Measurements from ENCODE around the gene ARHGEF35.
"Not testable (repeated sequence)": the region's sequence is repeated elsewhere in the genome, so short reads cannot be mapped to it uniquely, and the experiment has no call there.

The ARHGEF35 gene

DNA sequence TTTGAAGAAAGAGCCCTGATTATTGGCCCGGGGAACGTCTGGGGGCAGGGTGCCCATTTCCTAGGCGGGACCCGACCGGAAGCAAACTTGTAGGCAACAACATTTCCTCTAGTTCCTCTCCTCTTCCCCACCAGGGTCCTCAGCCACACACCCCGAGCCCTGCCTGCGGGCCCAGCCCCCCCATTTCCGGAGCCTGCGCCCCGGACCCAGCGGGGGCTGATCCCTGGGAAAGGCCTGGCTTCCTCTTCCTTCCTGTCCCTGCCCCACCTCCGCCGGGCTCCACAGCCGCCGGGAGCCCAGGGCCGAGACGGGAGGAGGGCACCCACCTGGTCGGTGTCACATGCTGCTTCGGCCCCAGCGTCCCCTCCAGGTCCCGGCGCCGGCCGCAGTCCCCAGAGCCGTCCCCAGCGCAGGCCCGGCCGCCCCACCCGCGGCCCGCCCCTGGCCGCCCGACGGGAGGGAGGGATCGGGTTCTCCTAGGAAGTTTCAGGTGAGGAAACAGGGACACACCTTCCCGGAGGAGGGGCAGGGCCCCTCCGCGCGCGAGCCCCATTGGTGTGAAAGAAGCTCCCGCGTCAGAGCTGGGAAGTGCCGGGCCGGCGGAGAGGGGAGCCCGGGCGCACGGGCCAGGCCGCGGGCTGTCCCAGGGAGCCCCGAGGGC, at the start of gene ARHGEF35:
ARHGEF35 (minus strand) TSS at position 622 of the 661 bp plus-strand sequence. CDS start 7,450 bp downstream, outside the sequence.
- not testable (repeated sequence) for DNase-seq (ENCODE audit: low read depth in 3 of 3)

- not testable (repeated sequence) for DNase-seq (ENCODE audit: low read depth in 3 of 3)
Observed at GRCh38 chr7:144245372-144245771, 49.7 kb upstream of the ARHGEF35 start.

DNA sequence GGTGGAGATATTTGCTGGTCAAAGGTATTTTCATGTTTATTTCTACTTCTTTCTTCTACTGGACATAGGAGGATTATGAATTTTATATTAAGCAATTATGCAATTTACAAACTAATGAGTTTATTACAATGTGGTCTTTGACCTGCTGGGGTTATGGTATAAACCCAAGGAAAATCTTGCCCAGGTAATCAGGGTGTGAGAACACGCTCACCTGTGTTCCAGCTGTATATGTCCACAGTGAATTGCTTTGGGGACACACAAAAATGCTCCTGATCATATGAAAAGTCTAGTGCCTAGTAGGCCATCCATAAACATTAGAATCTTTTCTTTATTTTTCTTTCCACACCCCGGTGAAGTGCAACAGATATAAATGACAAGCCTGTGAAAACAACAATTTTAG, 43.7 kb upstream of the ARHGEF35 start, which contains the start of gene OR2A42:
OR2A42 (minus strand) TSS at position 241 of the 400 bp plus-strand sequence. CDS start 6,762 bp downstream, outside the sequence.
- DNase-seq (ENCODE audit: low read depth in 3 of 3), result not testable (repeated sequence)

DNA sequence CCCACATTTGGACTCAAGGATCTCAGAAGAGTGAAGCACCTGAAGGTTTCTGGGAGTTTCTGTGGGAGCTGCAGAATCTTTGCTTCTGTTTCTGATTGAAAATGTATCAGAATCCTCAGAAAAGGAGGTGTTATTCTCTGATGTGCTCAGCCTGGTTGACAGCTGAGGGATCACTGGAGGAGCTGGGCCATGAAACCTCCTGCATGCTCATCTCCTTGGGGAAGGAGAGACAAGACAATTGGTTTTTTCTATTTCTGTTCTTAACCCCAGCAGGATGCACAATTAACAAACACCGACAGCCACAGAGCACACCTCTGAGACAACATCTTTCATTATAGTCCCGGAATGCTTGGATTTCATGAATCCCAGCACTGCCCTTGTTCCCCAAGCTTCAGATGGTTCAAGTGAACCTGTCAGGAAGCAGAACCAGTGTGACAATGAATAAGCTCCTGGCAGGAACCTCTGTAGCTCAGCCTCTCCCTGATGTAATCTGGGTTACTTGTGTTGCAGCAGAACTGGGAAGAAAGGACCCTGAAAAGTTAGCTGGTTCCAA, 43.0 kb upstream of the ARHGEF35 start:
- not testable (repeated sequence) for DNase-seq (ENCODE audit: low read depth in 3 of 3)

DNA sequence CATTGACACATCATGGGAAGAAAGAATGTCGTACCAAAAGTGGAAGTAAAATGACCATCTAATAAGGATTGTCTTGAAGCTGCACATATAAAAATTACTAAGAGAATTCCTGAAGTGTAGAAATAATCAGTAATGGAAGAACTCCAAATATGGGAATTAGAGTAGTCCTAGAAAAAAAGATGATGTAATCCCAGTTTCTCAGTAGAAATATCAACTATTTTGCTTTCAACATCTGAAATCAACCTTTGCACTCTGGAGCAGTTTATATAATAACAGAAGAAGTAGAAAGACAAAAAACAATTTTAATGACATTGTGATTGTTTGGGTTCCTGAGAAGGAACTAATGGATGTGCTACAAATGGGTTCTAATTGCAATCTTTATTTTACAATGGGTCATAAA, 37.4 kb upstream of the ARHGEF35 start:
- not testable (repeated sequence) for DNase-seq (ENCODE audit: low read depth in 3 of 3)

DNA sequence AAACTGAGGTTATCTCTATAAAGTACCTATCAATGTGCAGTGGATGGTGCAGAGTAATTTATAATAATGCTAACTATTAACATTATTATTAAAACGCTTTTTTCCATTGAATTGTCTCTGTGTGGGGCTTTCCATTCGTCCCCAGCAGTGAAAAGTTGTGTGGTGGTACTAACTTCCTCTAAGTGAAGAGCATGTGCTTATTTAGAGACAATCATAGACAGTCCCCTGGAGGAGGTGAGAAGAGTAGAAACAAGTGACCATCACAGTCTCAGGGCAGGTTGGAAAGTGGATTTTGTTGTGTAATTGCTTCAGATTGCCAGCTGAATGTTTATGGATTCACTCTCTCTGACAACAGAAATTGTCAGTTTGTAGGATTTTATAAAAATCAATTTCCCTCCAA, 35.4 kb upstream of the ARHGEF35 start:
- not testable (repeated sequence) for DNase-seq (ENCODE audit: low read depth in 3 of 3)

DNA sequence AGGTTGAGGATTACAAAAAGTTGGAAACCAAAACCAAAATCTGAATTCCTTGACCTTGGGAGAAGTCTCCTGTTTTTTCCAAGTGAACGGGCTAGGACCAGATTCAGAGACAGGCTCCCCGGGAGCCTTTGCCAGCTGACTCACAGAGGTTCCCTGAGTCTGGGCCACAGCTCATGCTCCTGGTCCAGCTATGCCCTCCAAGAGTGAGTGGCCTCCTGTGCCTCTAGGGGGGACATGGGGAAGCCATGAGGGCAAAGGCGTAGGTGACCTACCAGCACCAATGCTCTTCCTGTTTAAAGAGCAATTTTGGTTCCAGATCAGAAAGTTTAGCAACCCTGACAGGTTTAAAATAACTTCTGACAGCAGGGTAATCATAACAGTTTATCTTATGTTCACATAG, 33.2 kb upstream of the ARHGEF35 start:
- DNase-seq (ENCODE audit: low read depth in 3 of 3), result not testable (repeated sequence)

DNA sequence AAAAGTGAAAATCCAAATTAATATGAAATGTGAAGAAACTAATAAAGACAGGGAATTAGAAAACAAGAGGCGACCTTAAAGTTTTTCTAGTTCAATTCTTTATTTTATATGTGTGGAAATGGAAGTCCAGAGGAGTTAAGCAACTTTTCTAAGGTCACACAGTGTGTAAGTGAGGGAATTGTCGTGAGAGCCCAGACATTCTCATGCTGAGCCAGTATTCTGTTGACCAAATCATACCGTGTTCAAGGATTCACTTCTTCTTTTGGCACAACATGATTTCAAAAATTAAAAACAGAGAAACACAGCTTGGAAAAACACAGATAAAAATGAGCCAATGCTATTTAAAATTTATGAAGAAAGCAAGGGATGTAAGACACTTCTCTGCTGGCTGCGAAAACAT, 31.2 kb upstream of the ARHGEF35 start:
- DNase-seq (ENCODE audit: low read depth in 3 of 3), result not testable (repeated sequence)

DNA sequence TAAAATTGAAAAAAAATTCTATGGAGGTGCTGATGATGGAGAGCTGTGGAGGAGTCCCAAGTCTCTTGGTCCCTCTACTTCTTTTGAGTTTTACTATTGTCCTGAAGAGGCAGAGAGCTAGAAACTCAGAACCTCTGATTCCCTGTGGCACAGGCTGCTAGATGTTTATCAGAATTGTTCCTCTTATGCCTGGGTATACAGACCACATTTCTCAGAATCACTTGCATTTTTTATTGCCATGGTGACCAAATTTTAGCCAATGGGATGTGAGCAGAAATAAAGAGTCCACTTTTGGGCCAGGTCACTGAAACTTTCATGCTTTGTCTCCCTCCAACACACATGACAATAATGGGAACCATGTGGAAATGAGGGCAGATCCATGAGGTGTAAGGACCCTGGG, 28.0 kb upstream of the ARHGEF35 start:
- not testable (repeated sequence) for DNase-seq (ENCODE audit: low read depth in 3 of 3)

GRCh38 chr7:144220531-144220930, 24.9 kb upstream of the ARHGEF35 start:
- DNase-seq (ENCODE audit: low read depth in 3 of 3), result not testable (repeated sequence)

- not testable (repeated sequence) for DNase-seq (ENCODE audit: low read depth in 3 of 3)
Observed at GRCh38 chr7:144219149-144219548, 23.5 kb upstream of the ARHGEF35 start.

GRCh38 chr7:144218581-144218980, 22.9 kb upstream of the ARHGEF35 start:
- DNase-seq (ENCODE audit: low read depth in 3 of 3), result not testable (repeated sequence)

GRCh38 chr7:144217200-144217599, 21.6 kb upstream of the ARHGEF35 start:
- DNase-seq (ENCODE audit: low read depth in 3 of 3), result not testable (repeated sequence)

DNA sequence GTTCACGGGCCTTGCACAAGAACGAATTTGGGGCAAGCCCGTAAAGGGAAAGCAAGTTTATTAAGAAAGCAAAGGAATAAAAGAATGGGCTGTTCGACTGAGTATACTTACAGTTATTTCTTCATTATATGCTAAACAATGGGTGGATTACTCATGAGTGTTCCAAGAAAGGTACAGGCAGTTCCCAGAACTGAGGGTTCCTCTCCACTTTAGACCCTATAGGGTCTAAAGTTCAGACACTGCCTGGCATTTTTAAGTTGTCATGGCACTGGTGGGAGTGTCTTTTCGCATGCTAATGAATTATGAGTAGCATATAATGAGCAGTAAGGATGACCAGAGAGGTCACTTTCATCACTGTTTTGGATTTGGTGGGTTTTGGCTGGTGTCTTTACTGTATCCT, 9.7 kb upstream of the ARHGEF35 start:
- not testable (repeated sequence) for DNase-seq (ENCODE audit: low read depth in 3 of 3)

- not testable (repeated sequence) for DNase-seq (ENCODE audit: low read depth in 3 of 3)
Observed at GRCh38 chr7:144203086-144203485, 7.5 kb upstream of the ARHGEF35 start.

- not testable (repeated sequence) for DNase-seq (ENCODE audit: low read depth in 3 of 3)
Observed at GRCh38 chr7:144201978-144202377, 6.3 kb upstream of the ARHGEF35 start.

GRCh38 chr7:144198934-144199333, 3.3 kb upstream of the ARHGEF35 start:
- not testable (repeated sequence) for DNase-seq (ENCODE audit: low read depth in 3 of 3)

DNA sequence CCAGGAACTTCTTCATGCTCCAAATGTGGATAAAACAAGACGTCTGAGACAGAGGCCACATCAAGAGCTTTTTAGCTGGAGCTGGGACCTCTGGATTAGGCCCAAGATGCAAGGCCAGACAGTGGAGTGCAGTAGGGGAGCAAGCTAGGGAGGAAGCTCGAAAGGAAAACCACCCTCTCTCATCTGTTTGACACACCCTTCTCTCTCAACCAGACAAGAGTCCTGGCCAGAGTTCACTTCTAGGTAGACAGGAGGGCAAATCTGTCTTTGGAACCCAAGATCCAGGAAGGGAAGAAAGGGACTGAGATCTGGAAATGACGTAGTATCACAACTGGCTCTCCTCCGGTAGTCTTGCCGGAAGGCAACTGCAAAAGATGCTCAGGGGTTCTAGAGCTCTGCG, 1.2 kb downstream of the ARHGEF35 start:
- DNase-seq (ENCODE audit: low read depth in 3 of 3), result not testable (repeated sequence)

DNA sequence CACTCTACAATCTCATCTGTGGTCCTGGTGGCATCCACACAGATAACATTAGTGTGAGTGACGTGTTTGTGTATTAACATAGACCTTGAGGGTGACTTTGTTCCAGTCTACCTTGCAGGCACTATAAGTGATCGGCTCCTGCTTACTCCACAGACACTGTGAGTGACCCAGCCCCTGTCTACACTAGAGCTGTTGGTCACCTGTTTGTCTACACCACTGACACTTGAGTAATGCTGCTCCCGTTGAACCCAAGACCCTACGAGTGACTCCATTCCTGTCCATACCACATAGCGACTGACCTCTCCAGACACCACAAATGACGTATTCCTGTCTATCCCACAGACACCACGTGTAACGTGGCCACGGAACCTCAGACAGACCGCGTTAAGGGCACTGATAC, 1.9 kb downstream of the ARHGEF35 start:
- DNase-seq (ENCODE audit: low read depth in 3 of 3), result not testable (repeated sequence)

GRCh38 chr7:144188578-144189171, 7.0 kb downstream of the ARHGEF35 start:
- not testable (repeated sequence) for DNase-seq (ENCODE audit: low read depth in 3 of 3)

GRCh38 chr7:144187848-144188247, 7.8 kb downstream of the ARHGEF35 start:
- DNase-seq (ENCODE audit: low read depth in 3 of 3), result not testable (repeated sequence)

- DNase-seq (ENCODE audit: low read depth in 3 of 3), result not testable (repeated sequence)
Observed at GRCh38 chr7:144183166-144183565, 12.5 kb downstream of the ARHGEF35 start, which contains the start of gene CTAGE4. Gene CTAGE4, plus strand, starts transcription at chr7:144183466. Its CDS starts 38 bp downstream, at chr7:144183504.

DNA sequence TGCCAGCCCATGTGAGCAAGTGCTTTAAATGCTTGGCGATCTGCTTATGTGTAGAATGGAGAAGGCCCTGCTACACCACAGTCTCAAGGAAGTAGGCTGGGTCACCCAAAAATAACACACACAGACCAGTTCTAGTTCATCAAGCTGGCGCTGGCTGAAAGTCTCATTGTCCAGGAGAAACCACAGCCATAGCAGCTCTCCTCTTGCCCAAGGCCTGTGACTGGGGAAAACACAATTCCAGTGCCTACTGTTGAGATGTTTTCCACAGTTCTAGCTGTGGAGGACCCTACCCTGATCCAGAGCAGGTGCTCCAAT, 16.5 kb downstream of the ARHGEF35 start:
- DNase-seq (ENCODE audit: low read depth in 3 of 3), result not testable (repeated sequence)
